K562 (cell line): ENCODE results near the gene NR1H2. TPM values are rescaled to one million over a fixed set of nuclear protein-coding genes. Genes with fewer than 3 reads are reported as not detected.

ENCODE experiments used
- ATF6 ChIP-seq: sonication (generic); formaldehyde crosslinking; IDR thresholded peaks from 2 replicates; pipeline ENCODE4 v1.4.0; 2020; ENCODE audit warnings: mild to moderate bottlenecking, missing genetic modification reagents
- ATF7 ChIP-seq: fragments of 450-650 bp; IDR thresholded peaks from 2 replicates; pipeline ENCODE4 v1.7.1; 2014; ENCODE audit warnings: mild to moderate bottlenecking, moderate library complexity
- CEBPB ChIP-seq: fragments of 450-650 bp; IDR thresholded peaks from 2 replicates; pipeline ENCODE4 v1.6.1; 2016; ENCODE audit warnings: missing genetic modification characterization, missing compliant biosample characterization
- CHCHD3 ChIP-seq: fragments of 250-450 bp; sonication (Bioruptor Pico); IDR thresholded peaks from 2 replicates; pipeline ENCODE4 v2.1.2; 2022; ENCODE audit warnings: mild to moderate bottlenecking
- CXXC5 ChIP-seq: fragments of 250-450 bp; sonication (Bioruptor Pico); IDR thresholded peaks from 2 replicates; pipeline ENCODE4 v1.8.0; 2022; ENCODE audit warnings: inconsistent platforms, mild to moderate bottlenecking, moderate library complexity
- E4F1 ChIP-seq: fragments of 250-450 bp; sonication (Bioruptor Pico); IDR thresholded peaks from 2 replicates; pipeline ENCODE4 v1.5.0; 2021; ENCODE audit warnings: mild to moderate bottlenecking, borderline replicate concordance
- FUS ChIP-seq: fragments of 200-400 bp; formaldehyde crosslinking; optimal IDR thresholded peaks from 2 replicates; pipeline ENCODE3; 2017; ENCODE audit warnings: low read depth, low read length
- HMG20B ChIP-seq: fragments of 250-450 bp; sonication (Bioruptor Pico); IDR thresholded peaks from 2 replicates; pipeline ENCODE4 v1.5.0; 2021; ENCODE audit warnings: mild to moderate bottlenecking
- MLLT1 ChIP-seq, 2 experiments: fragments of 450-650 bp; IDR thresholded peaks; 2 replicates each; pipeline ENCODE4 v1.6.1; 2016
- MYNN ChIP-seq, 2 experiments: sonication (generic); formaldehyde crosslinking in 1 of 2; IDR thresholded peaks; 2 replicates each; pipeline versions ENCODE4 v1.5.0 to v1.6.1; 2016 to 2020; ENCODE audit warnings: antibody characterized with exemption in 1 of 2, missing genetic modification reagents in 1 of 2
- NCOA4 ChIP-seq: fragments of 450-650 bp; IDR thresholded peaks from 2 replicates; pipeline ENCODE4 v1.6.1; 2018; ENCODE audit warnings: mild to moderate bottlenecking; ENCODE audit not compliant: partially characterized antibody
- PHF20 ChIP-seq: fragments of 450-650 bp; IDR thresholded peaks from 2 replicates; pipeline ENCODE4 v1.6.1; 2018; ENCODE audit not compliant: partially characterized antibody
- RHOXF2B ChIP-seq: fragments of 250-450 bp; sonication (Bioruptor Pico); conservative IDR thresholded peaks from 2 replicates; pipeline ENCODE4 v1.5.1; 2021
- SMC3 ChIP-seq: conservative IDR thresholded peaks from 2 replicates; pipeline ENCODE4 v1.6.1; 2011; ENCODE audit warnings: low read depth, low read length, improper control_type of control experiment; ENCODE audit not compliant: insufficient read depth
- TBL1XR1 ChIP-seq, 2 experiments: IDR thresholded peaks; 2 replicates each; pipeline ENCODE4 v1.6.1; 2012; ENCODE audit warnings: improper control_type of control experiment in 2 of 2, low read length in 2 of 2, mild to moderate bottlenecking in 1 of 2
- TBP ChIP-seq: optimal IDR thresholded peaks from 2 replicates; pipeline ENCODE3; 2011; ENCODE audit warnings: low read depth, low read length, improper control_type of control experiment
- polyA plus RNA-seq, 8 experiments: library from polyadenylated mRNA; depleted of rRNA in 4 of 8; stranded (reverse) in 5 of 8; unstranded in 3 of 8; fragments of >200 nt; fragmentation: Nextera tagmentation in 2 of 8; fragmentation: Illumina TruSeq in 1 of 8; extraction: Ambion mirVana in 2 of 8; extraction: Trizol in 1 of 8; gene quantifications; 2 replicates each; pipeline versions ENCODE4 v1.2.1 to v1.2.3, GENCODE V29; 2011 to 2014; ENCODE audit warnings: inconsistent platforms in 1 of 8, missing spikeins in 1 of 8
- total RNA-seq, 7 experiments: library from RNA; depleted of rRNA in 6 of 7; stranded (reverse); fragments of >200 nt in 6 of 7; fragmentation: Illumina TruSeq in 2 of 7; extraction: Trizol in 2 of 7; gene quantifications; 2 replicates each; pipeline versions ENCODE4 v1.2.1 to v1.2.3, GENCODE V29; 2011 to 2021; ENCODE audit warnings: low replicate concordance in 1 of 7
- TF ChIP-seq, protein P1 (sequence below), 3 experiments: fragments of 200-800 bp in 1 of 3; fragments of 250-450 bp in 1 of 3; fragments of 450-650 bp in 1 of 3; sonication (Bioruptor Pico) in 1 of 3; sonication (Bioruptor generic) in 1 of 3; formaldehyde crosslinking in 1 of 3; IDR thresholded peaks; 2 replicates each; pipeline versions ENCODE4 v1.6.1 to v1.8.0; 2016 to 2022; ENCODE audit warnings: mild to moderate bottlenecking in 2 of 3, missing genetic modification characterization in 2 of 3, missing compliant biosample characterization in 1 of 3, moderate library complexity in 1 of 3

NR1H2 gene
- total and polyA plus RNA-seq, 9 of the 15 experiments (the other 6 are each of a cell fraction or from before 2014, with no cell fraction given) = 0.11 to 73.8 (median 24.0) TPM

DNA sequence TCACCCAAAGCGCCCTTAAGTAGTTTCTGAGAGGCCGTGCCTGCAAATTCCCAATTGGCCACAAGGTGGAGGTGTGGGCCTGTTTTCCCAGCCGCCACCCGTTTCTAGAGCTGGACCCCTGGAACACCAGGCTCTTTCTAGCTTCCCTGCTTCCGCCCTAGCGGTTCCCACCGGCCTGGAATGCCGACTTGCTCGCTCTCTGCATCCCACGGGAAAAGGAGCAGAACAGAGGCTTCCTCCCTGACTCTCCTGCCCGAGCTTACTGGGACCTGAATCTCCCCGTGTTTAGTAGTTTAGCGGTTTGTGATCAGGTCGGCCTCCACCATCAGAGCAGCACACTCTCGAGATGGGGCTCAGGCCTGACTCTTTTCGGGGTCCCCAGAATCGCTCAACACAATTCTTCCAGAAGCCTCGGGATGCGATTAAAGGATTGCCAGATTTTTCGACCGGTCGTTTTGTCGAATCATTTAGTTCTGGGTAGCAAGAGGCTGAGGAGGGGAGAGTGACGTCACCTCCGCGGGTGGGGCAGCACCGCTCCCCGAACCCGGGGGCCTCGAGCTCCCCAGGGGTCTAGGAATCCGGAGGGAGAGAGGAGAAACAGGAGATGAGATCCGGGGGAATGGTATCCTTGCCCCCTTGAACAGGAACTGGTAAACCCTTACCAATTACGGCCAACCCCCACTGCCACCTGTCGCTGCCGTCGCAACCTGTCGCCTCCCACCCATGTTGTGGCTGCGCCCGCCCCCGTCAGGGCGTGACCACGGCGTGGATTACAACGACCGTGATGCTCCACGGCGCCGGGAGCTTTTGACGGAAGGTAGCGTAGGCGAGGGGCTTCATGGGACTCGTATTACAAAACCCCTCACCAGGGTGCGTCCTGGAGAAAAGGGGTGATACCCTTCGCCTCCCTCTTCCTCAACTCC lies 18.8 kb upstream of the NR1H2 start (continued):
- TF ChIP-seq ATF6 (CRISPR knock-in tag) (0 out of 2 replicates have a peak, but pooled peaks have one; percentile 59), NCOA4 (no peak), FUS (no peak), MYNN (IDR thresholded peaks at IDR 0.05) (0 out of 2 replicates have a peak, but pooled peaks have one; percentile 37), MYNN (CRISPR knock-in tag; IDR thresholded peaks at IDR 0.05) (no peak), MLLT1 (IDR thresholded peaks at IDR 0.05) (no peak), RHOXF2B (CRISPR knock-in tag) (no peak), TBP (peak; percentile 19), SMC3 (peak; percentile 81), PHF20 (no peak), CXXC5 (CRISPR knock-in tag) (peak; percentile 82), CEBPB (tag) (peak; percentile 62), TBL1XR1 (IDR thresholded peaks at IDR 0.05; ENCODE audit: low read length in 2 of 2) (peak in 1 of 2 experiments; percentile 10; a peak in 1 of 4 replicates), ATF7 (peak; percentile 99), HMG20B (CRISPR knock-in tag) (no peak), CHCHD3 (0 out of 2 replicates have a peak, but pooled peaks have one; percentile 60), E4F1 (CRISPR knock-in tag) (no peak)
- TF ChIP-seq, protein P1, sequence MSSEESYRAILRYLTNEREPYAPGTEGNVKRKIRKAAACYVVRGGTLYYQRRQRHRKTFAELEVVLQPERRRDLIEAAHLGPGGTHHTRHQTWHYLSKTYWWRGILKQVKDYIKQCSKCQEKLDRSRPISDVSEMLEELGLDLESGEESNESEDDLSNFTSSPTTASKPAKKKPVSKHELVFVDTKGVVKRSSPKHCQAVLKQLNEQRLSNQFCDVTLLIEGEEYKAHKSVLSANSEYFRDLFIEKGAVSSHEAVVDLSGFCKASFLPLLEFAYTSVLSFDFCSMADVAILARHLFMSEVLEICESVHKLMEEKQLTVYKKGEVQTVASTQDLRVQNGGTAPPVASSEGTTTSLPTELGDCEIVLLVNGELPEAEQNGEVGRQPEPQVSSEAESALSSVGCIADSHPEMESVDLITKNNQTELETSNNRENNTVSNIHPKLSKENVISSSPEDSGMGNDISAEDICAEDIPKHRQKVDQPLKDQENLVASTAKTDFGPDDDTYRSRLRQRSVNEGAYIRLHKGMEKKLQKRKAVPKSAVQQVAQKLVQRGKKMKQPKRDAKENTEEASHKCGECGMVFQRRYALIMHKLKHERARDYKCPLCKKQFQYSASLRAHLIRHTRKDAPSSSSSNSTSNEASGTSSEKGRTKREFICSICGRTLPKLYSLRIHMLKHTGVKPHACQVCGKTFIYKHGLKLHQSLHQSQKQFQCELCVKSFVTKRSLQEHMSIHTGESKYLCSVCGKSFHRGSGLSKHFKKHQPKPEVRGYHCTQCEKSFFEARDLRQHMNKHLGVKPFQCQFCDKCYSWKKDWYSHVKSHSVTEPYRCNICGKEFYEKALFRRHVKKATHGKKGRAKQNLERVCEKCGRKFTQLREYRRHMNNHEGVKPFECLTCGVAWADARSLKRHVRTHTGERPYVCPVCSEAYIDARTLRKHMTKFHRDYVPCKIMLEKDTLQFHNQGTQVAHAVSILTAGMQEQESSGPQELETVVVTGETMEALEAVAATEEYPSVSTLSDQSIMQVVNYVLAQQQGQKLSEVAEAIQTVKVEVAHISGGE (CRISPR knock-in tag; IDR thresholded peaks at IDR 0.05) = peak in 1 of 3 experiments; percentile 21; a peak in 1 of 6 replicates
